SK-N-SH (cell line): ENCODE results near the gene ARHGAP8. TPM values are rescaled to one million over a fixed set of nuclear protein-coding genes. Genes with fewer than 3 reads are reported as not detected.

Experiments
- CTCF ChIA-PET: fragments of 300-600, 350-600 bp; formaldehyde crosslinking; extraction: SDS; loops from one replicate; lab custom pipeline; 2021; lab: Yijun Ruan, JAX
- POLR2A ChIA-PET: fragments of 350-600 bp; sonication (Branson Sonifier 250); formaldehyde crosslinking; extraction: SDS; loops from one replicate; lab custom pipeline; 2020; ENCODE audit warnings: antibody characterized with exemption, inconsistent platforms; lab: Yijun Ruan, JAX
- DNase-seq: peaks from one replicate; pipeline ENCODE4 v3.0.0; 2012
- H2AFZ ChIP-seq: fragments of 200-600 bp; sonication (generic); 2 replicates; pipeline ENCODE4 v1.8.1; 2016; ENCODE audit warnings: antibody characterized with exemption, mild to moderate bottlenecking, low read depth
- H3F3A ChIP-seq: fragments of 200-600 bp; sonication (generic); replicated peaks from 2 replicates; pipeline ENCODE3; 2016; ENCODE audit warnings: antibody characterized with exemption, mild to moderate bottlenecking; ENCODE audit not compliant: insufficient read depth
- H3K27ac ChIP-seq, 2 experiments: fragments of 200-500 bp in 1 of 2; fragments of 200-600 bp in 1 of 2; sonication (Bioruptor generic) in 1 of 2; sonication (generic), shearing (Covaris generic) in 1 of 2; 2 replicates each; pipeline versions ENCODE4 v1.5.1 to v1.6.1; 2014 to 2016; ENCODE audit warnings: low read depth in 2 of 2, inconsistent platforms in 1 of 2, low read length in 1 of 2, mild to moderate bottlenecking in 1 of 2, mixed read lengths in 1 of 2
- H3K27me3 ChIP-seq: fragments of 200-600 bp; sonication (generic), shearing (Covaris generic); 2 replicates; pipeline ENCODE4 v1.6.1; 2016; ENCODE audit warnings: mixed run types; ENCODE audit not compliant: insufficient read depth
- H3K36me3 ChIP-seq, 2 experiments: fragments of 200-500 bp in 1 of 2; fragments of 200-600 bp in 1 of 2; sonication (Bioruptor generic) in 1 of 2; sonication (generic) in 1 of 2; replicated peaks in 1 of 2; 2 replicates each; pipeline versions ENCODE3 to v1.5.1; 2014 to 2016; ENCODE audit warnings: low read length in 1 of 2, mild to moderate bottlenecking in 1 of 2; ENCODE audit not compliant: insufficient read depth in 2 of 2, control insufficient read depth in 1 of 2
- H3K4me1 ChIP-seq, 2 experiments: fragments of 200-500 bp in 1 of 2; fragments of 200-600 bp in 1 of 2; sonication (Bioruptor generic) in 1 of 2; sonication (generic), shearing (Covaris generic) in 1 of 2; 2 replicates each; pipeline versions ENCODE4 v1.5.1 to v1.6.1; 2014 to 2016; ENCODE audit warnings: low read depth in 1 of 2, low read length in 1 of 2, mixed run types in 1 of 2; ENCODE audit not compliant: insufficient read depth in 2 of 2, control insufficient read depth in 1 of 2
- H3K4me2 ChIP-seq: fragments of 200-600 bp; sonication (generic), shearing (Covaris generic); 2 replicates; pipeline ENCODE4 v1.6.1; 2017; ENCODE audit warnings: mixed run types
- H3K4me3 ChIP-seq, 2 experiments: fragments of 200-500 bp in 1 of 2; fragments of 200-600 bp in 1 of 2; sonication (Bioruptor generic) in 1 of 2; sonication (generic), shearing (Covaris generic) in 1 of 2; 2 replicates each; pipeline versions ENCODE4 v1.5.1 to v1.8.1; 2014 to 2016; ENCODE audit warnings: low read depth in 2 of 2, inconsistent platforms in 1 of 2, low read length in 1 of 2, mild to moderate bottlenecking in 1 of 2, mixed read lengths in 1 of 2, moderate library complexity in 1 of 2
- H3K79me2 ChIP-seq: fragments of 200-600 bp; sonication (generic); 2 replicates; pipeline ENCODE4 v1.8.1; 2017; ENCODE audit warnings: mild to moderate bottlenecking; ENCODE audit not compliant: insufficient read depth
- H3K9ac ChIP-seq: fragments of 200-600 bp; sonication (generic); 2 replicates; pipeline ENCODE4 v1.6.1; 2017; ENCODE audit warnings: mixed run types
- H3K9me2 ChIP-seq: fragments of 200-600 bp; sonication (generic); 2 replicates; pipeline ENCODE4 v1.6.1; 2017; ENCODE audit warnings: mixed run types
- H3K9me3 ChIP-seq: fragments of 200-600 bp; sonication (generic); 2 replicates; pipeline ENCODE4 v1.6.1; 2017; ENCODE audit warnings: mixed run types, mild to moderate bottlenecking, moderate library complexity
- H4K20me1 ChIP-seq: fragments of 200-600 bp; sonication (generic); 2 replicates; pipeline ENCODE4 v1.6.1; 2017; ENCODE audit warnings: mild to moderate bottlenecking, mixed run types; ENCODE audit not compliant: insufficient read depth
- FOXJ3 ChIP-seq: sonication (generic); formaldehyde crosslinking; IDR thresholded peaks from 2 replicates; pipeline ENCODE4 v1.5.1; 2020; ENCODE audit warnings: mild to moderate bottlenecking, missing genetic modification reagents
- GABPA ChIP-seq: IDR thresholded peaks from 2 replicates; pipeline ENCODE4 v1.4.0; 2012; ENCODE audit warnings: low read depth, mild to moderate bottlenecking
- GATA2 ChIP-seq: sonication (generic); formaldehyde crosslinking; IDR thresholded peaks from 2 replicates; pipeline ENCODE4 v1.5.0; 2020; ENCODE audit warnings: mild to moderate bottlenecking, missing genetic modification reagents
- JUND ChIP-seq: IDR thresholded peaks from 2 replicates; pipeline ENCODE4 v1.4.0; 2012
- MEF2A ChIP-seq: IDR thresholded peaks from 2 replicates; pipeline ENCODE4 v1.4.0; 2012; ENCODE audit warnings: low read depth, borderline replicate concordance
- POLR2AphosphoS5 ChIP-seq: IDR thresholded peaks from 2 replicates; pipeline ENCODE4 v1.6.1; 2012; ENCODE audit warnings: low read depth, low read length
- RAD21 ChIP-seq: IDR thresholded peaks from 2 replicates; pipeline ENCODE4 v1.6.1; 2012; ENCODE audit warnings: mild to moderate bottlenecking, low read length
- SIN3A ChIP-seq: IDR thresholded peaks from 2 replicates; pipeline ENCODE4 v1.6.1; 2012; ENCODE audit warnings: low read depth, mild to moderate bottlenecking, low read length, moderate library complexity, borderline replicate concordance
- SMC3 ChIP-seq: IDR thresholded peaks from 2 replicates; pipeline ENCODE4 v1.6.1; 2012; ENCODE audit warnings: low read depth, low read length, improper control_type of control experiment
- TAF1 ChIP-seq: IDR thresholded peaks from 2 replicates; pipeline ENCODE4 v1.6.1; 2012; ENCODE audit warnings: low read depth, mild to moderate bottlenecking, low read length, moderate library complexity, borderline replicate concordance
- TCF12 ChIP-seq: IDR thresholded peaks from 2 replicates; pipeline ENCODE4 v1.4.0; 2012
- TEAD4 ChIP-seq: IDR thresholded peaks from 2 replicates; pipeline ENCODE4 v1.4.0; 2012; ENCODE audit warnings: mild to moderate bottlenecking, borderline replicate concordance; ENCODE audit not compliant: insufficient read depth
- WGBS: methylation state at CpG from one replicate; pipeline ENCODE4 v1.1.6; 2017; ENCODE audit warnings: low lambda C conversion rate; 5-methylcytosine and 5-hydroxymethylcytosine counted together
- polyA plus RNA-seq, 3 experiments: library from polyadenylated mRNA; depleted of rRNA; stranded (reverse); fragments of >200 nt; gene quantifications; 2 replicates each; pipeline ENCODE4 v1.2.3, GENCODE V29; 2012
- TF ChIP-seq, protein P1 (sequence below): fragments of 150-350 bp; IDR thresholded peaks from 2 replicates; pipeline ENCODE4 v1.6.1; 2016; ENCODE audit warnings: mild to moderate bottlenecking, low read depth, low read length
- TF ChIP-seq, protein P2 (sequence below): IDR thresholded peaks from 2 replicates; pipeline ENCODE4 v1.4.0; 2012; ENCODE audit warnings: low read depth, borderline replicate concordance
- TF ChIP-seq, protein P3 (sequence below): fragments of 200-600 bp; sonication (generic); IDR thresholded peaks from 2 replicates; pipeline ENCODE4 v1.6.1; 2017; ENCODE audit warnings: antibody characterized with exemption, mild to moderate bottlenecking, moderate library complexity
- TF ChIP-seq, protein P4 (sequence below): IDR thresholded peaks from 2 replicates; pipeline ENCODE4 v1.6.1; 2012; ENCODE audit warnings: mild to moderate bottlenecking, low read depth, low read length, moderate library complexity

Gene ARHGAP8
- polyA plus RNA-seq, 1 of the 3 experiments (the other 2 are of a cell fraction) = 0.08 TPM

DNA sequence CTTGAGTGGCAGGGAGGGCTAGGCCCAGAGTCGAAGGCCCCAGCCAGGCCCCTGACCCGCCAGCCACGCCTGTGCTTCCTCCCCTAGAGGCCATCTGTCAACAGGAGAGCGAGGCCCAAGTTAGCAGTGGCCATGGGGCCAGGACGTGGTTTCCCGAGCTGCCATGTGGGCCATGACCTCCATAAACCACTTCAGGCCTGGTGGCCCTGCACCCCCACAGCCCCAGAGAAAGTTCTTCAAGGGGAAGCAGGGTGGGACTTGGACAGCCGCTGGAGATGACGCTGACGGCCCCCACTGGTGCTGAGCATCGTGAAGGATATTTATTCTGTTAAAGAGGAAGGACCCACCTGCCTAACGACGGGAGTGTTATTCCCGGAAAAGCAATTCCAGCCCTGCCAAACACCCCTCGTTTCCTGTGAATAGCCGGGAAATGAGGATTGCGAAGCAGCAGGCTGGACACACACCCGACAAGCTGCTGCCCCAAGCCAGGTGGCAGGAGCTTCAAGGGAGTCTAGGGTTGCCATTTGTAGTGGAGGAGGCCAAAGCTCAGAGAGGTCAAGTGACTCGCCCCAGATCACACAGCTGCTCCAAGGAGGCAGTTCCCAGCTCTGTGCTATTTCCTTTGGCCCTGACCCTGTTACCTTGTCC lies 37.5 kb upstream of the ARHGAP8 start:
- Histone ChIP-seq H3K27me3 (no peaks in the 10 kb centered on the region), H3K79me2 (no peaks in the 10 kb centered on the region), H3K36me3 (no peaks in the 10 kb centered on the region), H4K20me1 (no peaks in the 10 kb centered on the region), H3K9me2 (no peaks in the 10 kb centered on the region), H3K4me1 (peaks cover 0 to 9% of the 10 kb centered on the region in 2 experiments; a peak in 1 of 4 replicates), H3K4me3 (no peak overlapping the region), H3K4me2 (no peak overlapping the region), H3K9ac (no peak overlapping the region), H3K27ac (no peak overlapping the region), H3F3A (no peaks in the 10 kb centered on the region), H2AFZ (no peak overlapping the region), H3K9me3 (no peaks in the 10 kb centered on the region)
- DNase-seq = no peak
- TF ChIP-seq TAF1 (no peak), SIN3A (no peak), TCF12 (no peak), POLR2AphosphoS5 (no peak), SMC3 (no peak), RAD21 (no peak), GABPA (no peak), FOXJ3 (no peak), TEAD4 (no peak), JUND (no peak), GATA2 (no peak), MEF2A (no peak)
- TF ChIP-seq, protein P1, sequence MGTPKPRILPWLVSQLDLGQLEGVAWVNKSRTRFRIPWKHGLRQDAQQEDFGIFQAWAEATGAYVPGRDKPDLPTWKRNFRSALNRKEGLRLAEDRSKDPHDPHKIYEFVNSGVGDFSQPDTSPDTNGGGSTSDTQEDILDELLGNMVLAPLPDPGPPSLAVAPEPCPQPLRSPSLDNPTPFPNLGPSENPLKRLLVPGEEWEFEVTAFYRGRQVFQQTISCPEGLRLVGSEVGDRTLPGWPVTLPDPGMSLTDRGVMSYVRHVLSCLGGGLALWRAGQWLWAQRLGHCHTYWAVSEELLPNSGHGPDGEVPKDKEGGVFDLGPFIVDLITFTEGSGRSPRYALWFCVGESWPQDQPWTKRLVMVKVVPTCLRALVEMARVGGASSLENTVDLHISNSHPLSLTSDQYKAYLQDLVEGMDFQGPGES = no peak
- TF ChIP-seq, protein P2, sequence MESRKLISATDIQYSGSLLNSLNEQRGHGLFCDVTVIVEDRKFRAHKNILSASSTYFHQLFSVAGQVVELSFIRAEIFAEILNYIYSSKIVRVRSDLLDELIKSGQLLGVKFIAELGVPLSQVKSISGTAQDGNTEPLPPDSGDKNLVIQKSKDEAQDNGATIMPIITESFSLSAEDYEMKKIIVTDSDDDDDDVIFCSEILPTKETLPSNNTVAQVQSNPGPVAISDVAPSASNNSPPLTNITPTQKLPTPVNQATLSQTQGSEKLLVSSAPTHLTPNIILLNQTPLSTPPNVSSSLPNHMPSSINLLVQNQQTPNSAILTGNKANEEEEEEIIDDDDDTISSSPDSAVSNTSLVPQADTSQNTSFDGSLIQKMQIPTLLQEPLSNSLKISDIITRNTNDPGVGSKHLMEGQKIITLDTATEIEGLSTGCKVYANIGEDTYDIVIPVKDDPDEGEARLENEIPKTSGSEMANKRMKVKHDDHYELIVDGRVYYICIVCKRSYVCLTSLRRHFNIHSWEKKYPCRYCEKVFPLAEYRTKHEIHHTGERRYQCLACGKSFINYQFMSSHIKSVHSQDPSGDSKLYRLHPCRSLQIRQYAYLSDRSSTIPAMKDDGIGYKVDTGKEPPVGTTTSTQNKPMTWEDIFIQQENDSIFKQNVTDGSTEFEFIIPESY = no peak
- TF ChIP-seq, protein P3, sequence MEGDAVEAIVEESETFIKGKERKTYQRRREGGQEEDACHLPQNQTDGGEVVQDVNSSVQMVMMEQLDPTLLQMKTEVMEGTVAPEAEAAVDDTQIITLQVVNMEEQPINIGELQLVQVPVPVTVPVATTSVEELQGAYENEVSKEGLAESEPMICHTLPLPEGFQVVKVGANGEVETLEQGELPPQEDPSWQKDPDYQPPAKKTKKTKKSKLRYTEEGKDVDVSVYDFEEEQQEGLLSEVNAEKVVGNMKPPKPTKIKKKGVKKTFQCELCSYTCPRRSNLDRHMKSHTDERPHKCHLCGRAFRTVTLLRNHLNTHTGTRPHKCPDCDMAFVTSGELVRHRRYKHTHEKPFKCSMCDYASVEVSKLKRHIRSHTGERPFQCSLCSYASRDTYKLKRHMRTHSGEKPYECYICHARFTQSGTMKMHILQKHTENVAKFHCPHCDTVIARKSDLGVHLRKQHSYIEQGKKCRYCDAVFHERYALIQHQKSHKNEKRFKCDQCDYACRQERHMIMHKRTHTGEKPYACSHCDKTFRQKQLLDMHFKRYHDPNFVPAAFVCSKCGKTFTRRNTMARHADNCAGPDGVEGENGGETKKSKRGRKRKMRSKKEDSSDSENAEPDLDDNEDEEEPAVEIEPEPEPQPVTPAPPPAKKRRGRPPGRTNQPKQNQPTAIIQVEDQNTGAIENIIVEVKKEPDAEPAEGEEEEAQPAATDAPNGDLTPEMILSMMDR = no peak
- TF ChIP-seq, protein P4, sequence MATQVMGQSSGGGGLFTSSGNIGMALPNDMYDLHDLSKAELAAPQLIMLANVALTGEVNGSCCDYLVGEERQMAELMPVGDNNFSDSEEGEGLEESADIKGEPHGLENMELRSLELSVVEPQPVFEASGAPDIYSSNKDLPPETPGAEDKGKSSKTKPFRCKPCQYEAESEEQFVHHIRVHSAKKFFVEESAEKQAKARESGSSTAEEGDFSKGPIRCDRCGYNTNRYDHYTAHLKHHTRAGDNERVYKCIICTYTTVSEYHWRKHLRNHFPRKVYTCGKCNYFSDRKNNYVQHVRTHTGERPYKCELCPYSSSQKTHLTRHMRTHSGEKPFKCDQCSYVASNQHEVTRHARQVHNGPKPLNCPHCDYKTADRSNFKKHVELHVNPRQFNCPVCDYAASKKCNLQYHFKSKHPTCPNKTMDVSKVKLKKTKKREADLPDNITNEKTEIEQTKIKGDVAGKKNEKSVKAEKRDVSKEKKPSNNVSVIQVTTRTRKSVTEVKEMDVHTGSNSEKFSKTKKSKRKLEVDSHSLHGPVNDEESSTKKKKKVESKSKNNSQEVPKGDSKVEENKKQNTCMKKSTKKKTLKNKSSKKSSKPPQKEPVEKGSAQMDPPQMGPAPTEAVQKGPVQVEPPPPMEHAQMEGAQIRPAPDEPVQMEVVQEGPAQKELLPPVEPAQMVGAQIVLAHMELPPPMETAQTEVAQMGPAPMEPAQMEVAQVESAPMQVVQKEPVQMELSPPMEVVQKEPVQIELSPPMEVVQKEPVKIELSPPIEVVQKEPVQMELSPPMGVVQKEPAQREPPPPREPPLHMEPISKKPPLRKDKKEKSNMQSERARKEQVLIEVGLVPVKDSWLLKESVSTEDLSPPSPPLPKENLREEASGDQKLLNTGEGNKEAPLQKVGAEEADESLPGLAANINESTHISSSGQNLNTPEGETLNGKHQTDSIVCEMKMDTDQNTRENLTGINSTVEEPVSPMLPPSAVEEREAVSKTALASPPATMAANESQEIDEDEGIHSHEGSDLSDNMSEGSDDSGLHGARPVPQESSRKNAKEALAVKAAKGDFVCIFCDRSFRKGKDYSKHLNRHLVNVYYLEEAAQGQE = no peak
- WGBS = 61% methylated on average over 12 of the region's 18 CpGs
- ChIA-PET CTCF (interaction anchor here (1.5 to 41.0 kb wide), 2 partner anchors 17 to 18 kb away, joined by 4 to 642 read pairs; no protein-coding TSS in a partner anchor), POLR2A (no interaction called here)
